GM18873 (cell line): ENCODE data around the gene TRIAP1.
"Not testable (repeated sequence)": the region's sequence is repeated elsewhere in the genome, so short reads cannot be mapped to it uniquely, and the experiment has no call there.

ENCODE experiments used
- ATAC-seq: cut with Tn5 transposase; IDR thresholded peaks from one replicate; pipeline ENCODE4 v1.9.1; 2021; ENCODE audit warnings: mild to moderate bottlenecking, moderate library complexity, moderate number of reproducible peaks; ENCODE audit not compliant: unreplicated experiment, low FRiP score

Gene TRIAP1

DNA sequence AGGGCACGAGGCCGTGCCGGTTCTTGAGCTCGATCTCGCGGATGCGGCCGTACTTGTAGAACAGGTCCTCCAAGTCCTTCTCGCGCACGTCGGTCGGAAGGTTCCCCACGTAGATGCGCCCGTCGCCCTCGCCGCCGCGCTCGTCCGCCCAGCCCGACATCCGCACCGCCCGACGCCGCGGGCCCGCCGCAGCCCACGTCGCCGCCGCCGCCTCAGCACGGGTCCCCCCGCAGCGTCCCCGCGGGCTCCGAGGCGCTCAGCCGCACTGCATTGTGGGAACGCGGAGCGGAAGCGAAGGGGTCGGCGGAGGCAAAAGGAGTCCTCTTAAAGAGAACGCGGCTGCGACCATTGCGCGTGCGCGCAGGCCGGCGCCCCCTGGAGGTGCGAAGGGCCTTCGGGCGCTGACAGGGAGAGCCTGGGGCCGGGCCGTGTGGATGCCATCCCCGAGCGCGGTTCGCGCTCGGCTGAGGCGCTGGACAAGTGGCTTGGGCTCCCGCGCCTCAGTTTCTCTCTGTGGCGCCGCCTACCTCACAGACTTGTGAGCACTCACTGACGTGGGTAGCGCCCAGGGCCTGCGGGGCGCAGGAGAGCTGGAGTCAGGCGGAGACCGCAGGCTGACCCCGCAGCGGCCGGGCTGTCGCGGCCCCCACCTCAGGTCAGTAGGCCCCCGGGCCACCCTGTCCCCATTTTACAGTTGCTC, 23.4 kb upstream of the TRIAP1 start, which contains the start of gene SRSF9:
Gene SRSF9, minus strand, starts transcription at position 299 of the 700 bp plus-strand sequence. Its CDS starts 139 bp downstream, at position 160.
- ATAC-seq: peak; percentile 76

DNA sequence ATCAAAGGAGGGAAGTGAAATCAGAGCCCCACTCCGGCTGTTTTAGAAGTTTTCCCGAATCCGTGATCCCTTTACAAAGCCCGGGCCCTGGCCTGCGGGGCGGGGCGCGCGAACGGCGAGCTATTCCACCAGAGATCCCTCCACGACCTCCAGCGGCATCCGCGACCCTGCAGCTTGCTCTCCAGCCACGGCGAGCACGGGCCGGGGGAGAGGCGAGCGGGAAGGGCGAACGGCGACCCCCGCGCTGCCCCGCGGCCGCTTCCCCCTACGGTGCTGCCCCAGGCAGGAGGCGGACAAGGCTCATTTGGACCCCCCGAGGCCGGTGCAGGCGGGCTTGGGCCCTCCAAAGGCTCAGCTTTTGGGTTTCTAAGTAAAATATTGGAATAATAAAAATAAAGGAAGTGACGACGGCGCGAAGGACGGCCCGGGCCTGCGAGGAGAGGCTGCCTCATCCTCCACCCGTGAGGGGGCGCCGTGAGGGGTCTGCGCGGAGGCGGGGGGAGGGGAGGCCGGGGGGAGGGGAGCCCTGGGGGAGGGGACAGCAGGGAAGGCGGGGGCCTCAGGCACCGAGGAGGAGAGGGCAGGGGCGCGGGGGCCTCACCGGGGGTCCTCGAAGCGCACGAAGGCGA, 22.8 kb upstream of the TRIAP1 start:
- ATAC-seq: no peak

DNA sequence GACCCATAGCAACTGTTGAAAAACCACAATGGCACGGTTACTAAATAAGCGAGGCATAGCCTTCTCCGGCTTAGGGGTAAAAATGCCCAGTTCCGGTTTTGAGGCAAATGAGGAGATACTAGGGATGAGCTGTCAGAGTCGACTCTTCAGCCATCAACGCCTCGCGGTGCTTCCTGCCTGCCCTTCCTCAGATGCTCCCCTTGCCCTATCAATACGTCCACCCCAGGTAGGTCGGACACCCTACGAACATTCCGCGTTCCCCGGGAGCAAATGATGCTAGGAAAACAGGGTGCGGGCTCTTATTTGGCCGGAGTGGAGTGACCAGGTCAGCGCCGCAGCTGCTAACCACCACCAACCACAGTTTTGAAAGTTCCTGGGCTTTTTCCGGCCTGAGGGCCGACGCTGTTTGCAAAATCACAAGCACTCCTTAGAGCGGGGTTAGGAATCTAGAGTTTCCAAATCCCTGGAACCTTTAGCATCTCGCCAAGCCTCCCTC, 22.2 kb upstream of the TRIAP1 start:
- no peak for ATAC-seq

DNA sequence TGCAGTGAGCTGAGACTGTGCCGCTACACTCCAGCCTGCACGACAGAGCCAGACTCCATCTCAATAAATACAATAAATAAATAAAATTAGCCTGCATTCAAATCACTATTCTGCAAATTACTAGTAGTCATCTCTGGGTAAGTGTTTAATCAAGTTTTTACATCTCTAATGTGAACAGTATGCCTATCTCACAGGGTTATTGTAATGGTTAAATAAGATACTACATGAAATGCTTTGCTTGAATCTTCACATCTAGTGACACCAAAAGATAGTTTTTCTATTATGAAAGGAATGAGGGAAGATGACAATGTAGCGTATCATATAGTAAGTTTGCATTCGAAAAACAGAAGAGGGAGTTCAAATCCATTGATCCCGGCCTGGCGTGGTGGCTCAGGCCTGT, 21.3 kb upstream of the TRIAP1 start:
- ATAC-seq: no peak

DNA sequence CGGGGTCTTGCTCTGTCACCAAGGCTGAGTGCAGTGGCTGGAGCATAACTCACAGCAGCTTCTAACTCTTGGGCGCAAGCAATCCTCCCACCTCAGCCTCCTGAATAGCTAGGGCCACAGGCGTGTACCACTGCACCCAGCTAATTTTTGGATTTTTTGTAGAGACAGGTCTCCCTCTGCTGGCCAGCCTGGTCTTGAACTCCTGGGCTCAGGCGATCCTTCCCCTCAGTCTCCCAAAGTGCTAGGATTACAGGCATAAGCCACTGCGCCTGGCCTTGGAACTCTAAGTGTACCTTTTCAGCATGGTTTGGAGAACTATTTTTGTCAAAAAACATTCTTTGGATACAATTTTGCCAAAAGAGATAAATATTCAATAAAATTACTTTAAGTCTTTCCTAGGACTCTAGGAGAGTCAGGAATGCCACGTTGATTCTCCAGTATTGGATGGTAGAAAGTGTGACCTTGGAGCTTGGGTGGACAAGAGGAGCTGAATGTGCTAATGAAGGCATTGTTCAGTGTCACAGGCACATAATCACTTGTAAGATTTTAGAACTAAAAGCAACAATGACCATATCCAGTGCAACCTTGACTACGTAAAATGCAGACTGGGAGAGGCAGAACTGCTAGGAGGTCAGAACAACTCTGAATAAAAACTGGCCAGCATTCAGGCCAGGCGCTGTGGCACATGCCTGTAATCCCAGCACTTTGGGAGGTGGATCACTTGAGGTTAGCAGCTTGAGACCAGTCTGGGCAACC, 20.6 kb upstream of the TRIAP1 start:
- no peak for ATAC-seq

DNA sequence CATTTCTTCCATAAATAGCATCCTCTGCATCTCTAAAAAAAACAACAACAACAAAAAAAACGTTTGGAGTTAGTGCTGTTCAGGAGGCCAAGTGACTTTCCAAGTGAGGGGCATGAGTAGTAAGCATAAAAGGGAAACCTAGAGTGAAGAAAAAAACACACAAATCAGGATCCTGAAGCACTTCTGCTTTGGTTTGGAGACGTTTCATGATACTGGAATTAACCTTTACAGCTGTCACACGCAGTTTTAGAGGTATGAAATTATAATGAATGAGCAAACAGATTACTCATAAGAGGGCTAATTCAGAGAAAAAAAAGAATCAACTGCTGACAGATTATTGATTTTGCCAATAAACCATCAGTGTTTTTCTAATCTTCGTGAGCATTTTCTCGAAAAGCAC, 19.6 kb upstream of the TRIAP1 start:
- no peak for ATAC-seq

DNA sequence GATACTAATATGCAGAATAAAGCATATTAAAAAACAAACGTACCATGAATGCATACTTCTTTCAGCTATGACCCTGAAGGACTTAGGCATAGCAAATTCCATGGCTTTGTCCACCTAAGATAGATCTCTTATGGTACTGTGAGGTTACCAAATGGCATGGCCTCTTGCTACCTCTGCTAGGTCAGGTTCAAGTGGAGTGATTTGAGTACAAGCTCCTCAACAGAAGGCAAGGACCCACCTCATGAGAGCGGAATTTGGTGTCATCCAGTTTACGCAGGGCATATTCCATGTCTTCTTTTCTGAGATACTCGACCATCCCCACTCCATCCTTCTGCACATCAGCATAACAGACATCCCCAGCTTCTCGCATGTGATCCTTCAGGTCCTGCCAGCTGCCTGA, 17.5 kb upstream of the TRIAP1 start:
- ATAC-seq: no peak

DNA sequence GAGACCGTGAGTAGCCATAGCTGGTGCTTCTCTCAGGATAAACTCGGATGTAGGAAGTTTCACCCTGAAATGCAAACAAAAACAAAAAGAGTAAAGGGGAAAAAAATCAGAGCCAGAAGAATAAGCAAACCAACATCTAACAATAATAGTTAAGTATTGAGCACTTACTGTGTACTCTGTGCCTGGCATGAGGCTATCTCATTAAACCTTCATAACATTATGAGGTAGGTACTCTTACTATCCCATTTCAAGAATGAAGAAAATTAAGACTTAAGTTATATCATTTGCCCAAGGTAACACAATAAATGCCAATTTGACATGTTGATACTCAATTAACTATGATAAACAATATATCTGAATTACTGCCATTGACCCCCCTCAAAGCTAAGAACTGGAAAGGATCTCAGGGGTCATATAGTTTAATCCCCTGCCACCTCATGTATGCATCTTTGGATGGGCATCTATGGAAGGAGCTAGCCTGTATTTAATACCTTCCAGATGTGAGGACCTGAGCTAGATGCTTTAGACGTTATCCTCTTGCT, 16.0 kb upstream of the TRIAP1 start:
- no peak for ATAC-seq

DNA sequence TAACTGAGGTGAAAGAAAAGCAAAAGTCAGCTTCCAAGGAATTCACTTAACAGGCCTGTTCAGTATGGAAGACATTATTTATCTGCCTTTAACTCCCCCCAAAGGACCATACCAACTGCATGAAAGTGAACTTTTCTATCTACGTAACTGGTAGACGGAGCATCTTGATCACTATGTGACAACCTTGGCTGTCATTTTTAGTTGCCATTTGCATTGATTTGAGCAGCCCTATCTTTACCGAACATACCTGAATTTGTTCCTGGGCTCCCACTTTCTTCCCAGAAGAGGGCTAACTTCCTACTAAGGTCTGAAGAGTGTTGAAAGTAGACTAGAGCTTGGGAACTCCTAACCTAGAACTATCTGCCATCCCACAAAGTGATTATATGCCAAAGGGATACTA, 14.0 kb upstream of the TRIAP1 start:
- no peak for ATAC-seq

DNA sequence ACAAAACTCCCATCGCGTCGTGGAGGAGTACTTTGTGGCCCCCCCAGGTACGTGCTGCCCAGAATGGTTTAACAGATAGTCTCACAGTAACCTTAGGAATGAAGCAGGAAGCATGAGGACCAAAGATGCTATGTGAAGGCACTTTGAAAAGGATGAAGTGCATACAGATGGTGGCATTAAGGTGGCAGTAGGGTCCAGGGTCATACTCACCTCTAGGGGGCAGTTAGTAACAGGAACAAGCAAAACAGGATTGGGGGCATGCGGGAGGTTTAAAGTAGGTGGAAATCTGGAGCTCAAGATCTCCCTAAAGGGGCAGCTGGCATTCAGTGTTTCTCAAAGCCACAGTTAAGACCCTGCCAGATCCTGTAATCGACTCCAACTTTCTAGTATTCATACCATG, 10.9 kb upstream of the TRIAP1 start:
- ATAC-seq: no peak

DNA sequence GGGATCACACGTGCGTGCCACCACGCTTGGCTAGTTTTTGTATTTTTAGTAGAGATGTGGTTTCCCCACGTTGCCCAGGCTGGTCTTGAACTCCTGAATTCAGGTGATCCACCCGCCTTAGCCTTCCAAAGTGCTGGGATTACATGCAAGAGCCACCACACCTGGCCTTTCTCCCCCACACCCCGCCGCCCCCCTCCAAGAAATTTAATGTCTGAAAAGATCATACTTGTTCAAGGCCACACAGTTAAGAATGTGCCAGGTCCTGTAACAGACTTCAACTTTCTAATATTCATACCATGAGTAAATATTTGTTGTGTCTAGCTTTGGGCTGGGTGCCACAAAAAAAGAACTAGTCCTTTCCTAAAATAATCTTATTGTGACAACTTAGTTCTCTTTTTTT, 9.1 kb upstream of the TRIAP1 start:
- no peak for ATAC-seq

DNA sequence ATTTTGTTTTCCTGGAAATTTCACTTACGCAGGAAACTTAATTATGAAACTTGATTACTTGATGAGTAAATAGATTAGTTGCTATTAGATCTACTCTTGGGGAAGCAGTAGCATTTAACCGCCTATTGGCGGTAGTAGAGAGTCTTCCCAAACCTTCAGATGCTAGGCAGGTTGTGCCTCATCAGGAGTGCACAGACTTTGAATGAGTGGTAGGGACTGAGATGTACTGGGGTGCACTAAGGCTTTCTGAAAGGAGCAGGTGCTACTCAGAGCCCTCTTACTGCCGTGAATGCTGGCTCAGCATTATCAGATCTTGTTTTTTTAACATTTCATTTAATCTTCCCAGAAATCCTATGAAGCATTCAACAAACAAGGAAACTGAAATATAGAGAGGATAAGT, 7.8 kb upstream of the TRIAP1 start:
- ATAC-seq: no peak

DNA sequence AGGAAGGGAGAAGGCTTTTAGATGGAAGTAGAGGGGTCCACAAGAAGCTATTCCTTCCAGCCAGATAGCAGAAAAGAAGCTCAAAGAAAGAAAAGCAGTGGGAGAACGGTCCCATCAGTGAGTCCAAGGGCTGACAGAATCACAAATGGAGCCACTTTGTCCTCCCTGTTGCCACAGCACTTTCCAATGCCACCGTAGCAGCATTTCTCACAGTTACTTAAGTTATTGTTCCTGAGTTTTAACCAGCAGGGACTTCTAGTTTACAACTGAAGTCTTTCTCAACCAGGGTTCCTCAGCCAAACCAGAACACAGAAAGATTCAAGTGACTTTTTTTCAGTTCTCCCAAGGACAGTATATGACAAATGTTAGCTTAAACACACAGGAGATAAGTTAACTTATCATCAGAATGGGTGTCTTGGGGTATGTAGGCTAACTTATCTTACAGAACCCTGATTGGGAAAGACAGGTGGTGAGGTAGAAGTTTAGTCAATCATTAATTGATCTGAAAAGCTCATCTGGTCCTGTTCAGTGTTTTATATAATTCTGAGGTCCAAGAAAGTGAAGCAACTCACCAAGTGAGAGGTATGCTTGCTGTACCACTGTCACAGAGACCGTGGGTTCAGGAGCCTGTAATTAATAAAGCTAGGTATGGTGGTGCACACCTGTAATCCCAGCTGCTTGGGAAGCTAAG, 7.0 kb upstream of the TRIAP1 start:
- no peak for ATAC-seq

DNA sequence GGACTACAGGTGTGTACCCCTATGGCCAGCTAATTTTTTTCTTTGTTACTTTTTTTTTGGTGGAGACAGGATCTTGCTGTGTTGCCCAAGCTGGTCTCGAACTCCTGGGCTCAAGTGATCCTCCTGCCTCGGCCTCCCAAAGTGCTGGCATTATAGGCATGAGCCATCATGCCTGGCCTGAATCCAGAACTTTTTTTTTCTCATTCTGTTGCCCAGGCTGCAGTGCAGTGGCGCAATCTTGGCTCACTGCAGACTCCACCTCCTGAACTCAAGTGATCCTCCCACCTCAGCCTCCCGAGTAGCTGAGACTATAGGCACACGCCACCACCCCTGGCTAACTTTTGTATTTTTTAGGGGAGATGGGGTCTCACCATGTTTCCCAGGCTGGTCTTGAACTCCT, 6.3 kb upstream of the TRIAP1 start:
- not testable (repeated sequence) for ATAC-seq

DNA sequence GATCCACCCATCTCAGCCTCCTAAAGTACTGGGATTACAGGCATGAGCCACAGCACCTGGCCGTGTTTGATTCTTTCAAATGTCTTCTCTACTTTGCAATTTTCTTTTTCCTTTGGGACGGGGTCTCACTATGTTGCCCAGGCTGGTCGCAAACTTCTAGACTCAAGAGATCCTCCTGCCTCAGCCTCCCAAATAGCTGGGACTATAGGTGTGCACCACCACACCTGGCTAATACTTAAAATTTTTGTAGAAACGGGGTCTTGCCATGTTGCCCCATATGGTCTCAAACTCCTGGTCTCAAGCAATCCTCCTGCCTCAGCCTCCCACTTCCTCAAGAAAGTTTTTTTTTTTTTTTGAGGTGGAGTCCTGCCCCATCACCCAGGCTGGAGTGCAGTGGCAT, 1.8 kb upstream of the TRIAP1 start:
- no peak for ATAC-seq

DNA sequence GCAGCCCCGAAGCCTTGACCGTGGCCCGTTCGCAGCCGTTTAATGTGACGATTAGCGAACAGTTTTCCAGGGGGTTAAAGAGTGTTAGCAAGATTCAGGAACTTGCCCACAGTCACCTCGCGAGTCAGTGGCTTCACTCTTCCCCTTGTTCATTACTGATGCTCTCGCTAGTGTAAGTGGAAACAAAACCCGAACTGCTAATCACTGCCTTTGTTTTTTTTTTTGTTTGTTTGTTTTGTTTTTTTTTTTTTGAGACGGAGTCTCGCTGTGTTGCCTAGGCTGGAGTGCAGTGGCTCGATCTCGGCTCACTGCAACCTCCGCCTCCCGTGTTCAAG, 627 bp upstream of the TRIAP1 start:
- not testable (repeated sequence) for ATAC-seq

DNA sequence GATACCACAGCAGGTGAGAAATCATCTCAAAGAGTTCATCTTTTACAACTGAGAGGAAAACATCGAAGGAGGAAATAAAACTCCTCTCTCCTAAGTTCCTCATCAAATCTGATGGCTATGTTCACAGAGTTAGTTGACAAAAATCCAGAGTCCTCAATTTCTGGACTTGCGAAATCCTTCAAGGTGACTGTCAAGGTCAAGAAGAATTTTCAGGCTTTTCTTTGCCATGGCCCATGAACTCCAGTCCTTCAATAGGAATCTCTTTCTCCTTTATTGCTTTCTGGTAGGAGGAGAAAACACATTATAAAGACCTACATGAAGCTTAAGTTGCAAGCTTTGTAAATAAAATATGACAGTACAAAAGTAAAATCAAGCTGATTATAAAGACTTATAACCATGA, 1.5 kb downstream of the TRIAP1 start:
- no peak for ATAC-seq

DNA sequence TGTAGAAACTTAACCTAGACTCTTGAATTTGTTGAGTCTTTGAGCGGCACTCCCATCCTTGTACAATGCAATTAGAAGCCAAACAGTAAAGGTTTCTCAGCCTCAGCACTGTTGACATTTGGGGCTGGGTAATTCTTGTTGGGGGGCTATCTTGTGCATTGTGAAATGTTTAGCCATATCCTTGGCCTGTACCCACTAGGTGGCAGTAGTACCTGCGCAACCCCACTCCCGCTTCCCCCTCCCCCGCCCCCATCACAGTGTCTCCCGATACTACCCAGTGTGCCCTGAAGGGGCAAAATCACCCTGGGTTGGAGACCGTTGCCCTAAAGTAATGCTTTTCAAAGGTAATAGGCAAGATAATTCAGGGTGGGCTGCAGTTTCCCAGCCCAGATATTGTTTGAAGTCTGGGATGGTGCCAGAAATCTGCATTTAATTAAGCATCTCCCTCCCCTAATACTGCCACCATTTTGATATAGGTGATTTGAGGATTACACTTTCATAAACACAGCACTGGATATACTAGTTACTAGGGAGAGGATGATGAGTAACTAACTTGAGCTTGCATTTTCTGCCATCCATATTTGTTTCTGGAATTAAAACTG, 6.4 kb downstream of the TRIAP1 start:
- ATAC-seq: no peak

DNA sequence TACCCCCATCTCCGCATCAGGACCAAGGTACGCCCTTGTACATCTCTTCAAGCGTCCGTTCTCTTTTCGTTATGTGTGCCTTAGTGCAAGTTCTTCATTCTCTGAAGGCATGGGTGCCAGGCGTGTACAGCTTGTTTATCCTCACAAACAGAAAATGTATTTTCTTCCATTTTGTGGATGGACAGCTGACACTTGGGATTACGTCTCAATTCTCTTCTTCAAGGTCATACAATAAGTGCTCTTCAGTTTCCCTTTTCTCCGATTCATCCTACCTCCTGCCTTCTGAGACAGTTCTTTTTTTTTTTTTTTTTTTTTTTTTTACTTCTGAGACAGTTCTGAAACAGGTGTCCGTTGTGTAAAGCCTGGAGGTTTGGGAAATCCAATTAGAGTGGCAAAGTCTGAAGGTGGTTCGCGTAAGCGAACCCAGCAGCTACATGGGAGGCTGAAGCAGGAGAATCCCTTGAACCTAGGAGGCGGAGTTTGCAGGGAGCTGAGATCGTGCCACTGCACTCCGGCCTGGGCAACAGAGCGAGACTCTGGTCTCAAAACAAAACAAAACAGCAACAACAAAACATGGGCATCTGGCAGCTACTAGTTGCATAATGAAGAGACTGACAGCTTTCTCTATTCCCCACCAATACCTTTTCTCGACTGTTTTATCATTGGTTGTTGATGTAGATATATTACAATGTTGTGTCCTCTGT, 7.5 kb downstream of the TRIAP1 start:
- no peak for ATAC-seq
